GM18498 (cell line): ENCODE data around the gene ADAMTS2.

Source experiments
- ATAC-seq: cut with Tn5 transposase; IDR thresholded peaks from one replicate; pipeline ENCODE4 v1.9.1; 2021; ENCODE audit warnings: mild to moderate bottlenecking, moderate library complexity; ENCODE audit not compliant: unreplicated experiment

The ADAMTS2 gene

DNA sequence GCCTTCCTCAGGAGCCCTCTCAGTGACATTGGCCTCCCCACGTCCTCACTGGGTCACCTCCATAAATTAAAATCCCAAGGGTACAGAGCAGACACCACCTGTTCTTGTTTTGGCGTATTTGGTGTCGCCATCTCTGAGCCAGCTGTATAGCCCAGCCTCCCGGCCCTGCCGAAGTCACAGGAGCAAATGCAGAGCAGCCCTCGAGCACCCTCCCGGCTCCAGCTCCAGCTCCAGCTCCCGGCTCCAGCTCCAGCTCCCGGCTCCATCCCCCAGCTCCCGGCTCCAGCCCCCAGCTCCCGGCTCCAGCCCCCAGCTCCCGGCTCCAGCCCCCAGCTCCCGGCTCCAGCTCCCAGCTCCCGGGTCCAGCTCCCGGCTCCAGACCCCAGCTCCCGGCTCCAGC, 210.8 kb downstream of the ADAMTS2 start:
- ATAC-seq, result no peak

DNA sequence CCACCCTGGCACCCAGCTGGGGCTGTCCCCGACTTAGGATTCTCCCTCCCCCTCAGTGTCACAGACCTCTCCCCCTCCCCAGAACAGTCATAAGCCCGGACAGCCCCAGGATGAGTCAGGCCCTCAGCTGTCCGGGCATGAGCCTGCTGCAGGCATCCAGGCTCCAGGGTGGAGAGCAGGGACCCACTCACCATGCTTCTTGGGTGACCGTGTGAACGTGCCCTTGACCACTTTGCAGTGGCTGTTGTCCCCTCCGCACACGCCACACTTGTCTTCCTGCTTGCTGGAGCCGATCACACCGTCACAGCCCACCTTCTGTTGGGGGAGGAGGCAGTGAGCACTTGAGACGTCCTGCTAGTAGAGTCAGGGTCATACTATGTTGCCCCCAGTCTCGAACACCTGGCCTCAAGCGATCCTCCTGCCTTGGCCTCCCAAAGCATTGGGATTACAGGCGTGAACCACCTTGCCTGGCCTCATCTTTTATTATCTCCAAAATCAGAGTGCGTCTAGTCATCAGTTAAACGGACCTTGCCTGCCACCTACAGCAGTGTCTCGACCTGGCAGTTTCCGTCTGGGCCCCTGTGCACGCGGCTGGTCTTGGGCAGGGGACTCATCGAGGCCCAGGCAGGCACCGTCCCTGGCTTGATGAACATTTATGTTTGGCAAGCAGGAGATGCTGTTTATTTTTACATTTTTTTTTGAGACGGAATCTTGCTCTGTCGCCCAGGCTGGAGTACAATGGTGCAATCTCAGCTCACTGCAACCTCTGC, 212.5 kb downstream of the ADAMTS2 start:
- no peak for ATAC-seq

DNA sequence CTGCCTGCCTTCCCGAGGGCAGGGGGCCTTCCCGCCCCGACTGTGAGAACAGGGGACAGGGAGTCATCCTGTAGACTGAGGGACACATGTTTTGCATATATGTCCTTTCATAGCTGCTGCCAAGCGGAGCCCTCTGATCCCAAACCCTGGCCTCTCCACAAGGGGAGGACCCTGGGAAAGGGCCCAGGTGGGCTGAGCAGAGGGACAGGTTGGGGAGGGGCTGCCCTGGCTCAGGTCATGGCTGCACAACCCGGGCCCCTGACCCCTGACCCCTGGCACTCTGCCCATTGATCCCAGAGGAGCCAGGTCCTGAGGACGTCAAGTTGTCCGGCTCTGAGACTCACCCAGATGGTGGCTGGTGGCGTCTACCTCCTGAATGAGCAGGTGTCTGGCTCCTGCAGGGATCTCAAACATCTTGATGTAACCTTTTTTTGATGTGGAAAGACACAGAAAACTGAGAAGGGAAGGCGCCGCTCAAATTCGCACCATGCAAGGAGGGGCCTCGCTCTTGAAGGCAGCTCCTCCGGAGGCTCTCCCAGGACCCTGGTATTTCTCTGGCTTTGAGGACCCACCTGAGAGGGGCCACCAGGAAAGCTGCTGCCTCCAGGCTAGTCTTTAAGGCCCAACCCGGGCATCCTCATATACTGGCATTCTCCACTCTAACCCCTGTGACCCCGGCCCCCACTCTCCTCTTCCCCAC, 213.2 kb downstream of the ADAMTS2 start:
- ATAC-seq, result no peak

DNA sequence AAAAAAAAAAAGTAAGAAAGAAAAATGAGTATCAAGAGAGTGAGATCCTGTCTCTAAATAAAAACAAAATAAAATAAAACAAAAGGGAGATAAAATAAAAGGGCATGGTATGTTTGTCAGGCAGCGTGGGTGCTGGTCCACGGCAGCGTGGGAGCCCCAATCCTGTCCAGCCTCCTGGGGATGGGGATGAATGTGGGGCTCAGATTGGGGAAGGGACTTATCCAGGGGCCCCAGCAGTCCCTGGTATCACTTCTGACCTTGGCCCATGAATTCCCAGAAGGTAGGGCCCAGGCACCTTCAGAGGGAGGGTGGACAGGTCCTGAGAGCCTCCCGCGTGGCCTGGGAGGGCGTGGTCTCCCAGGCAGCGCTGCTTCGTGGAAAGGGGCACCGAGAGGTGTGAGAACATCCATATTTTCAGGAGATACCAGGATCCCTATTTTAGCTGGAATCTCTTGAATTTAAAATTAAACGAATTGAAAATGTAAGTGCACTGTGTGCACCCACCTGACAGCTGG, 213.9 kb downstream of the ADAMTS2 start:
- no peak for ATAC-seq

DNA sequence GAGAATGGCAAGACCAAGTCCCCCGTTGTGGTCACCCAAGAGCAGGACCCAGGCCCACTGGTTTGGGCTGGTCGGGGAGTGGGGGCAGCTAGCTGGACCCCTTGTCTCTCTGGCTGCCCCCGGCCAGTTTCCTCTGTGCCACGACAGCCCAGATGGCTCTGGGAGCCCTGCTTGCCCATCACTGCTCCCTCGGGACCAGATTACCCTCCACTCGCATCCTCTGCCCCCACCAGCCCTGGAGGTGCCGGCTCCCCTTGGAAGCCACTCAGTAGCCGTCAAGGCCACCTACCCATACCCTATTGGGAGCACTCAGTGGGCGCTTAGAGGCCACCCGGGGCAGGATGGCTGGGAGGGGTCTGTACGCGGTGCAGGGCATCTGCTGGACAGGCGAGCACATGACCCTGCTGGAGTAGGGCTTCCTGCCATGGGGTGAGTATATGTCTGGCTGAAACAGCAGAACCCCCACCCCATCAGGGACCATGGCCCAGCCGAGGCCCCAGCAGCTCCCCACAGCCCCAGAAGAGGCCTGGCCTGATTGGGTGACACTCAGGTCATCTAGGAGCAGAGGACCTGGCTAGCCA, 215.1 kb downstream of the ADAMTS2 start:
- no peak for ATAC-seq

DNA sequence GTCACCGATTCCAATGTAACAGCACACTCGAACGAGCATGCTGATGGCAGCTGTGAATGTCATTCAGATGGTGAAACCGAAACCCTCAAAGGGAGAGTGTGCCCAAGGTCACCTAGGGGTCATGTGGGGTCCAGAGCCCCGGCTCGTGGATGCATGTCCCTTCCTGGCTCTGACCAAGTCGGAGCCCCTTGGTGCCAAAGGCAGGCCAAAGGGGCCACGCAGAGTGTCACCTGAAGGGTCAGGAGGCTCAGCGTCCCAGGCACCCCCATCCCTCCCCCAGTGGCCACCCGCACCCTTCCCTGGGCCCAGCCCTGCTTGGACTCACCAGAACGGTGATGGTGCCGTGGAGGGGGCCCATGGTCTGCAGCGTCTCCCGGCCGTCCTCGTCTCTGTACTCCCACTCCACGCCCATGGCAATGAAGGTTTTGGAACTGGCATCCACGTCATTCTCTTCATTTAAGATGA, 215.6 kb downstream of the ADAMTS2 start:
- no peak for ATAC-seq

DNA sequence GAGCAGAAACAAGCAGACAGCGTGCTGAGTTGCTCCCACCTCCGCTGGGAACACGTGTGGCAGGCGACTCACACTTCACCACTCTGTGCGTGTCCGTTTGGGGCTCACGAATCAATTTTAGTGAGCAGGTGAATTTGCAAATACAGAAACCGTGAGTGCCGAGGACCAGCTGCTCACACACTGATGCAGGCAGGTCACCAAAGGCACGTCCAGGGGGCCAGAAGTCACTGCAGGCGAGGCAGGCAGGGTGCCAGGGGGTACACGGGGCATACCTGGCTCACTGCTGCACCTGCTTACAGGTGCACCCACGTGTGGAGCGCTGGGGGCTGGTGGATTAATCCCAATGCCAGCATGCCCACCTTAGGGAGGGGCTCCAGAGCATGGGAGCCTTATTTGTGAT, 216.3 kb downstream of the ADAMTS2 start:
- ATAC-seq, result no peak

DNA sequence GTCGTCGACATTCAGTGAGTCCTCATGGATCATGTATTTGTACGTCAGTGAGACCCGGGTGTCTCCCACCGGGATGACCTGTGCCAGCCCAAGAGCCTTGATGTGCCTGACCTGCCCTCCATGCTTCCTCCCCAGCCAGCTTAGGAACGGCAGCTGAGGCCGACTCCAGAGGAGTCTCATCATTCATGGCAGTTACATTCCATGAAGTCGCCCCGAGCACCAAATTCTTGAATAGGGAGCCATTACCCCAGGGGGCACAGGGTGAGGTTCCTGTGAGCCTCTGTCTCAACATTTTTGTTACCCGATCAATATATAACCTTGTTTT, 217.3 kb downstream of the ADAMTS2 start:
- no peak for ATAC-seq

DNA sequence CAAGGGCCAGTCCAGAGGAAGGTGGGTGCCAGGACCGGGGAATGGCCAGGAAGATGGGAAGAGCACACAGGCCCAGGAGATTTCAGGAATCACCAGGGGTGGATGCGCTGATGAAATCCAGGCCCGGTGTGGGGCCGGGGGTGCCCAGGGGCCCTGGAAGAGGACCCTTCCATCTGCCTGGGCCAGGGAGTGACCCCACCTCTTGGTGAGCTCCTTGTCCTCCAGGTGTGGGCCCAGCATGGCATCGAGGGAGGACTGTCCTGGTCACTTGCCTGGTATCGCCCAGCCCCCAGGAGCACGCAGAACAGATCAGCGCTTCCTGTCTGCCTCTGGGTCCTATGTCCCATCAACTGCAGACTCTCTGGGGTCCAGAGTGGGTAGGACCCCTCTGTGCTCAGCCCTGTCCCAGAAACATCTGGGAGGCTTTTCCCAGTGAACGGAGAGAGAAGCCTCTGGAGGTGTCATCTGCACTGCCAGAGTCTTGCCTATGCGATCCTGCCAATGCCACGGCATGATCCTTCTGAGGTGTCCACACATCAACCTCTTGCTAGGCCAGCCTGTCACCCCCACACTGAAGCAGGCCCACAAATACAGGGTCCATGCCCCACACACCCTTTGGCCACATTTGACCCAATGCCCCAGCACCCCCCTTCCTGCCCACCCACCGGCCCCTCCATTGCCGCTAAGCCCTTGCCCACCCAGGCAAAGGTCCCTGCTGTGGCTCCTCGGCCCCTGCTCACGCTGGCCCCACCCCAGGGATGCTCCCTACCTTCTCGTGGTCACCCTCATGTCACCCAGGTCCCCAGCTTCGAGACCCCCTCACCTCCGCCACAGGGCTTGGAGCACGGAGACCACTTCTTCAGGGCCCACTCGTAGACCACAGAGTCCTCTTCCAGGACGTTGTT, 217.9 kb downstream of the ADAMTS2 start:
- ATAC-seq, result no peak

DNA sequence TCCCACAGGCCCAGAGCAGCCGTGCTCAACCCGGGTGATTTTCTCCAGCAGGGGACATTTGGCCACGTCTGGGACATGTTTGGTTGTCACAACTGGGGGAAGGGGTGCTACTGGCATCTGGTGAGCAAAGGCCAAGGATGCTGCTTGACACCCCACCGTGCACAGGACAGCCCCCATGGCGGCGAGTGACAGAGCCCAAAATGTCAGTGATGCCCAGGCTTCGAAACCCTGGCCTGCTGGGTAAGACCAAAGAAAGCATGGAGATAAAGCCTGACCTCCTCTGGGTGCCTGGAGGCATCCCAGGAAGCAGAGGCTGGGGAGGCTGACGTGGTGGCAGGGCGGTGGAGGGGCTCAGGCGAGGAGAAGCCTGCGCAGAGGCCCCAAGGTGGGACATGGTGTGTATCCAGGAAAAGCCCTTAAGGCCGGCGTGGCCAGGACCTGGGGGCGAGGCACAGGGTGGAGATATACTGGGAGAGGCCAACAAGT, 218.7 kb downstream of the ADAMTS2 start:
- no peak for ATAC-seq

DNA sequence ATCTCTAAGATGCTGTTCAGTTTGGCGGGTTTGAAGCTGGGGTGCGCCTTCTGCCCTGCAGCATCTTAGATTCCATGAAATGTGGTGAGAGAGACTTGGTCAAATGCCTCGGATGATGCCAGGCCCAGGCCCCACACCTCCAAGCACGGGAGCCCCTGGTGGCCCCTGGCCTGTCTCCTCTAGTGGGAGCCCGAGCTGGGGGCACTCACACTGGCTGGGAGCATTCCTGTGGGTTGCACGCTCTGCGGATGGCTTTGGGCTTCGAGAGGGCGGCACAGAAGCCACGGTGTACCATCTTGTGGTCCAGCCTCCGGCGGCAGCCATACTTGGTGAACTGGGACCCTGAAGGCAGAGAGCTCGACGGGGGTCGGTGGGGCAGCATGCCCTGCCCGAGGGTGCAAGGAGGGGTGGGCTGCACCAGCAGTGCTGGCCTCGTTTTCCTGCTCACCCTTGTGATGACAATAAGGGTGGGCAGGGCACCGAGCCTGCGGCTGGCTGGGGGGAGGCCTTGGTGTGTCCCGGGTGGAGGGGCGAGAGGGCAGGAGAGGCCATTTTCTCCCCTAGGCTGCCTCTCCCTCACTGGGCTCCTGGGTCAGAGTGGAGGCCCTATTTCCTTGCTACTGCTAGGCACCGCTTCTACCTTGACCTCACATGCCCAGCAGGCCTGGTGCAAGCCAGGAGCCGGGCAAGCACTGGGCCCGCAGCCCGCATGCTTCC, 219.3 kb downstream of the ADAMTS2 start:
- no peak for ATAC-seq

DNA sequence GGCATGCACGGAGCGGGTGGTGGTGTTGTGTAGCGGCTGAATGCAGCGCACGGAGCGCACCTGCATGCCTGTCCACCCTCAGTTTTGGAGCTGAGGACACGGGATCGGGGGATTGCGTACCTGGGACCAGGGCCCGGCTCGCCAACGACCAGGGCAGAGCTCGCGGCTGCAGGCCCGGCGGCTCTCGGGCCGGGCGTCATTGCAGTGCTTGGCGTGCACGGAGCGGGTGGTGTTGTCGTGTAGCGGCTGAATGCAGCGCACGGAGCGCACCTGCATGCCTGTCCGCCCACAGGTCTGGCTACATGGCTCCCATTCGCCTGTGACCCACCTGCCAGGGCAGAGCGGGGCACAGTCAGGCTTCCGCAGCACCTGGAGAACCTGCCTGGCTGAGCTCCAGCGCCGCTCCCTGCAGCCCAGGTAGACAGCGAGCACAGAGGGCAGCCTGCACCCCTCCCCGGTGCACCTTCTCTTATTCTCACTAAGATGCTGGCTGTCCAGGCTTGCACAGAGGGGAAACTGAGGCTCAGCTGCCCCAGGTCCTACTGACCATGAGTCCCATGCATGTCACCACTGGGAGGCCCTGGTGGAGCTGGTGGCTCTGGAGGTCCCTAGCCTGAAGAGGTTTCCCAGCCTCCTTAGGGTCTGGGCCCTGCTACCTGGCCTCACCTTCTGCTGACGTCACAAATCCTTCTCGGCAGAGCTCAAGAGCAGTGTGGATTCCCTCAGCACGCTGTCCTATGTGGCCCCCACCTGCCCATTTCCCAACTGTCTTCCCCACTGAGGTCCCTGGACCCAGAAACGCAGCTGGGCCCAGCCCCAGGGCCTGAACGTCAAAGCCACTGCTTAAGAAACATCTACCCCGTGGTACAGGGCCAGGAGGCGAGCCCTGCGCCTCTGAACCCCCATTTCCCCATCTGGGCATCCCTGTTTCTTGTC, 220.1 kb downstream of the ADAMTS2 start:
- no peak for ATAC-seq

DNA sequence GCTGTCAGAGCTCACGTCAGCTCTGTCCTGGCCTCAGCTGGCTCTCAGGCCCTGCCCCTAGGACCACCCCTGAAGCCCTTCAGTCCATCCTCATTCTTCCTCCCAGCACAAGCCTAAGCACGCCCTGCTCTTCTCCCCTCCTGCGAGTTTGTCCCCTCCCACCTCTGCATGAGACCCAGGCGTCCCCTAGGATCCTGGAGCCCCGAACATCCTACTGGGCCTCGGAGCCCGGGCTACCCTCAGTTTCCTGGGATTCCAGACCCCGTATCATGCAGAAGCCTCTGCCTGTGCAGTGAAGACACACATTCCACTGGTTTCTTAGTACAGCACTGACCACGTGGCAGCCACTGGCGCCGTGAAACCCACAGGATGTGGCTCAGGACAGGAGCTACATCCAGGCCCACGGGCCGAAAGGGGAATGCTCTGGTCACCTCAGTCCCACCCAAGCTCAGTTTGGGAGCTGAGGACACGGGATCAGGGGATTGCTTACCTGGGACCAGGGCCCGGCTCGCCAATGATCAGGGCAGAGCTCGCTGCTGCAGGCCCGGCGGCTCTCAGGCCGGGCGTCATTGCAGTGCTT, 220.9 kb downstream of the ADAMTS2 start:
- ATAC-seq, result no peak

DNA sequence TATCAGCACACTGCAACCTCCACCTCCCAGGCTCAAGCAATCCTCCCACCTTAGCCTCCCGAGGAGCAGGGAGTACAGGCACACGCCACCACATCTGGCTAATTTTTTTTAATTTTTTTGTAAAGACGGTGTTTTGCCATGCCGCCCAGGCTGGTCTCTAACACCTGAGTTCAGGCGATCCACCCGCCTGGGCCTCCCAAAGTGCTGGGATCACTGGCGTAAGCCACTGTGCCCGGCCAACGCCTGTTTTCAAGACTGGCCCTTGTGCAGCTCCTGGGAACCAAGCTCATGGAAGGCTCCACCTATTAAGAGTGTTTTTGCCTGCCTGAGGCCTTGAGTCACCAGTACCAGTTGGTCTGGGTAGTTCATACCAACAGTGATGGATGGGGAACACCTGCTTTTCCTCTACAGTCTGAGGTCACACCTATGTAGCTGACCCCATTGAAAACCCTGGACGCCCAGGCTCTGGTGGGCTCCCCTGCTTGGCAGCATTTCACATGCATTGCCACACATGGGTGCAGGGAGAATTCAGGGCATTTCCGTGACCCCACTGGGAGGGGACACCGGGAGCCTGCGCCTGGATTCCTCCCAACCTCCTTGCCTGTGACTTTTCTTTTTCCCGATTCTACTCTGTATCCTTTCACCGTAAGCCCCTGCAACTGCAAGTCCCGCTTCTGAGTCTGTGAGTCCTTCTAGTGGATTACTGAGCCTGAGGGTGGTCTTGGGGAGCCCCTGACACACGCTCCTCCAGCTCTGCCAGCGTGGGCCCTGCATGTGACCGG, 221.6 kb downstream of the ADAMTS2 start:
- ATAC-seq, result no peak

DNA sequence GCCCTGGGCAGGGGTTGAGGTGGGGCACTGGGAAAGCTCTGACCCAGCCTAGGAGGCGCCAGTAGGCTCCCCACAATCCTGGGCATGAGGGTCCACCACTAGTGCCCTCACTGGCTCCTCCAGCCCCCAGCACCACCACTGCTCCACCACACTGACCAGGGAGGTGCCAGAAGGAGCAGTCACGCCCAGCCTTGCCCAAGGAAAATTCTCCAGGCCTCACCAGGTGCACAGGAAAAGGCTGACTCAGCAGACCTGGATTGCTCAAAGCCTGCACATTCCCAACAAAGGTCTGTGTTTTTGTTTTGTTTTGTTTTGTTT, 222.2 kb downstream of the ADAMTS2 start:
- ATAC-seq, result no peak

DNA sequence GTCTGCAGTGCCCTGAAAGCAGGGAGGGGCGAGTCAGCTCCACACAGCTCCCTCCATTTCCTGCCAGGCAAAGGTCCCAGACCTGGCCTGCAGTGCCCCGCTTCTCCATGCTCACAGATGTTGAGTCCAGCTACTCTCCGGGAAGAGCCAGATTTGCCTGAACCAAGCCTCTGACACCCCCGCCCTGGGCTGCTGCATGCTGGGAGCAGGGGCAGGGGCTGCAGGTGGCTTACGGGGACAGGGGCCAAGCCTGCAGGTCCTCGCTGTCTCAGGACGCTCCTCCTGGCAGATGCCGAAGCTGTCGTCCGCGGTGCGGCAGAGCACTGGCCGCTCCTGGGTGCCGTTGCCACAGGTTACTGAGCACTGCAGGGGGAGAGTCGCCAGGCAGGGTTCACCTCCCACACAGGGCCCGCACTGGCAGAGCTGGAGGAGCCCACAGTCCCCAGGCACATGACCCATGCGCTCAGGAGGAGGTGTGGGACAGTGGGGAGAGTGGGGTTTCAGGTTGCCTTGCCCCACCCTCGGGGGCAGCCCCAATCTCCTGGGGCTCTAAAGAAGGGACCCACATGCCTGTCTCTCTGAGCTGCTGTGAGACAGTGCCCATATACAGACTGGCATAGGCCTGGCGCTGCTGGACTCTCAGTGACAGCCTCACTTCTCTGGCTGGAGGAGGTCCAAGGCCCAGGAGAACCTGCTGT, 222.7 kb downstream of the ADAMTS2 start:
- no peak for ATAC-seq

DNA sequence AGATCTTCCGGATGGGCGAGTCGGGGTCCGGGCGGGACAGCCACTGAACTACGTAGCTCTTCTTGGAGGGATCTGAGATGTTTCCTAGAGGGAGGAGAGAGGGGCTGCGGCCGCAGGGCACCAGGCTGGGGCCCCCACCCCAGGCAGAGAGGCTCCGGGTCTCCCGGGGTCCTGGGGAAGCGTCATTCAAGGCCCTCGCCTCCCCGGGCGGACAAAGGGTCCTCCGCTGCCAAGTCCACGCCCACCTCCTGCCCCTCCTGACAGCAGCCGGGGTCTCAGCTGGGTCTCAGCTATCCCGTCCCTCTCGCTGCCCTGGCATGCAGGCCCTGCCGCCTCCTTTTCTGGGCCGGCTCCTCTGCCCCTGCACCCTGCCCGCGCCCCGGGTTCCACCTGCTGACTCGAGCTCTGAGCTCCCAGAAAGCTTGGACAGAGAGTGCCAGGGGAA, 223.6 kb downstream of the ADAMTS2 start:
- ATAC-seq, result no peak
